GM23338 (cell line): ENCODE data around the gene STPG1. TPM values are rescaled to one million over a fixed set of nuclear protein-coding genes. Genes with fewer than 3 reads are reported as not detected.
"Not testable (repeated sequence)": the region's sequence is repeated elsewhere in the genome, so short reads cannot be mapped to it uniquely, and the experiment has no call there.

ENCODE experiments used
- ATAC-seq: fragments of 200-7000 bp; cut with Tn5 transposase; 3 replicates; pipeline ENCODE4 v1.9.1; 2020
- DNase-seq: peaks from one replicate; pipeline ENCODE4 v3.0.0-alpha.2; 2015; ENCODE audit warnings: low spot score
- H2AFZ ChIP-seq: fragments of 200-600 bp; sonication (generic); 2 replicates; pipeline ENCODE4 v1.8.0; 2016; ENCODE audit warnings: antibody characterized with exemption, mild to moderate bottlenecking, moderate library complexity
- H3F3A ChIP-seq: fragments of 200-600 bp; sonication (generic); replicated peaks from 2 replicates; pipeline ENCODE4 v1.8.0; 2017; ENCODE audit warnings: antibody characterized with exemption, mixed run types, low read depth
- H3K27ac ChIP-seq: fragments of 200-600 bp; sonication (generic); 2 replicates; pipeline ENCODE4 v1.6.1; 2016; ENCODE audit warnings: low read depth
- H3K27me3 ChIP-seq: fragments of 200-600 bp; sonication (generic); 2 replicates; pipeline ENCODE4 v1.8.0; 2016; ENCODE audit warnings: mild to moderate bottlenecking, mixed run types, moderate library complexity; ENCODE audit not compliant: insufficient read depth
- H3K36me3 ChIP-seq: fragments of 200-600 bp; sonication (generic); 2 replicates; pipeline ENCODE4 v1.8.0; 2016; ENCODE audit warnings: mild to moderate bottlenecking; ENCODE audit not compliant: insufficient read depth
- H3K4me1 ChIP-seq: fragments of 200-600 bp; sonication (generic); 2 replicates; pipeline ENCODE4 v1.8.0; 2016; ENCODE audit warnings: mild to moderate bottlenecking, moderate library complexity; ENCODE audit not compliant: insufficient read depth
- H3K4me2 ChIP-seq: fragments of 200-600 bp; sonication (generic); 2 replicates; pipeline ENCODE4 v1.7.1; 2017; ENCODE audit warnings: mixed run types
- H3K4me3 ChIP-seq: fragments of 200-600 bp; sonication (generic); 2 replicates; pipeline ENCODE4 v1.6.1; 2016; ENCODE audit warnings: mixed run types
- H3K79me2 ChIP-seq: fragments of 200-600 bp; sonication (generic); replicated peaks from 2 replicates; pipeline ENCODE4 v1.8.0; 2017; ENCODE audit warnings: mild to moderate bottlenecking; ENCODE audit not compliant: insufficient read depth
- H3K9me2 ChIP-seq: fragments of 200-600 bp; sonication (generic); 2 replicates; pipeline ENCODE4 v1.8.0; 2017; ENCODE audit not compliant: insufficient read depth
- H4K20me1 ChIP-seq: fragments of 200-600 bp; sonication (generic); replicated peaks from 2 replicates; pipeline ENCODE4 v1.8.0; 2017; ENCODE audit warnings: mild to moderate bottlenecking; ENCODE audit not compliant: insufficient read depth
- H3K27ac Mint-ChIP-seq: 2 replicates; pipeline ENCODE4 v1.8.0; 2020; ENCODE audit warnings: inconsistent platforms, mild to moderate bottlenecking, moderate library complexity, mixed read lengths
- H3K27me3 Mint-ChIP-seq: 3 replicates; pipeline ENCODE4 v1.8.0; 2022; ENCODE audit warnings: low read depth, mild to moderate bottlenecking, moderate library complexity, mixed read lengths, inconsistent platforms; ENCODE audit not compliant: insufficient read depth, poor library complexity
- H3K36me3 Mint-ChIP-seq: 3 replicates; pipeline ENCODE4 v1.8.0; 2021; ENCODE audit warnings: low read depth, mild to moderate bottlenecking, inconsistent platforms, moderate library complexity, mixed read lengths
- H3K4me1 Mint-ChIP-seq: 3 replicates; pipeline ENCODE4 v1.8.0; 2020; ENCODE audit warnings: mild to moderate bottlenecking, inconsistent platforms, mixed read lengths
- H3K4me3 Mint-ChIP-seq: 3 replicates; pipeline ENCODE4 v1.8.0; 2021; ENCODE audit warnings: moderate library complexity, mild to moderate bottlenecking, inconsistent platforms, mixed read lengths
- H3K9me3 Mint-ChIP-seq: 3 replicates; pipeline ENCODE4 v1.8.0; 2020; ENCODE audit warnings: moderate library complexity, mild to moderate bottlenecking, inconsistent platforms, mixed read lengths
- CREB1 ChIP-seq: fragments of 250-450 bp; sonication (Bioruptor Pico); IDR thresholded peaks from 2 replicates; pipeline ENCODE4 v1.5.0; 2020; ENCODE audit warnings: low read depth, mild to moderate bottlenecking, moderate library complexity
- CTCF ChIP-seq, 2 experiments: fragments of 200-600 bp in 1 of 2; sonication (generic) in 1 of 2; conservative IDR thresholded peaks; 2 replicates each; pipeline versions ENCODE4 v1.5.1 to v1.6.1; 2016 to 2017; ENCODE audit warnings: antibody characterized with exemption in 2 of 2, low read depth in 2 of 2, mild to moderate bottlenecking in 2 of 2, moderate library complexity in 1 of 2
- EZH2 ChIP-seq: fragments of 200-600 bp; sonication (generic); IDR thresholded peaks from one replicate; pipeline ENCODE4 v1.8.0; 2017; ENCODE audit warnings: antibody characterized with exemption, mild to moderate bottlenecking, low read depth; ENCODE audit not compliant: unreplicated experiment
- EZH2phosphoT487 ChIP-seq: fragments of 200-600 bp; sonication (generic); IDR thresholded peaks from one replicate; pipeline ENCODE4 v1.8.1; 2018; ENCODE audit warnings: antibody characterized with exemption; ENCODE audit not compliant: unreplicated experiment
- JUNB ChIP-seq: IDR thresholded peaks from one replicate; pipeline ENCODE4 v1.6.1; 2016; ENCODE audit warnings: antibody characterized with exemption; ENCODE audit not compliant: unreplicated experiment
- NANOG ChIP-seq: IDR thresholded peaks from 2 replicates; pipeline ENCODE4 v1.6.1; 2016; ENCODE audit warnings: antibody characterized with exemption, borderline replicate concordance
- POLR2AphosphoS5 ChIP-seq: IDR thresholded peaks from 2 replicates; pipeline ENCODE4 v1.6.1; 2016; ENCODE audit warnings: antibody characterized with exemption, low read depth
- REST ChIP-seq: IDR thresholded peaks from one replicate; pipeline ENCODE4 v1.6.1; 2018; ENCODE audit warnings: antibody characterized with exemption; ENCODE audit not compliant: unreplicated experiment
- ZNF331 ChIP-seq: fragments of 250-450 bp; sonication (Bioruptor Pico); IDR thresholded peaks from 2 replicates; pipeline ENCODE4 v1.5.0; 2020; ENCODE audit warnings: low read depth, mild to moderate bottlenecking, moderate library complexity
- ZNF462 ChIP-seq: fragments of 250-450 bp; sonication (Bioruptor Pico); IDR thresholded peaks from 2 replicates; pipeline ENCODE4 v1.5.0; 2020; ENCODE audit warnings: mild to moderate bottlenecking, moderate library complexity
- polyA plus RNA-seq: library from polyadenylated mRNA; unstranded; fragments of >200 nt; fragmentation: Nextera tagmentation; extraction: Ambion mirVana; gene quantifications from 2 replicates; pipeline ENCODE4 v1.2.1, GENCODE V29; 2016
- total RNA-seq: library from RNA; depleted of rRNA; stranded (reverse); fragments of >200 nt; shearing (Covaris generic); gene quantifications from 2 replicates; pipeline ENCODE4 v1.2.3, GENCODE V29; 2014

The STPG1 gene
- total and polyA plus RNA-seq, 2 experiments from 2014 or later = 8.2 to 11.4 TPM

- not testable (repeated sequence) for H3K27me3 ChIP-seq, H3K4me2 ChIP-seq, H3K4me3 Mint-ChIP-seq, H3K27me3 Mint-ChIP-seq, H3K4me3 ChIP-seq, H4K20me1 ChIP-seq, H3K27ac ChIP-seq, H3F3A ChIP-seq, H3K9me3 Mint-ChIP-seq, H3K36me3 ChIP-seq, H3K4me1 Mint-ChIP-seq, H3K36me3 Mint-ChIP-seq, DNase-seq, H3K27ac Mint-ChIP-seq, H2AFZ ChIP-seq, H3K4me1 ChIP-seq, ATAC-seq, H3K9me2 ChIP-seq, H3K79me2 ChIP-seq
Observed at GRCh38 chr1:24446446-24446845, 32.9 kb upstream of the STPG1 start.

- ATAC-seq (peak; percentile 66), DNase-seq (peak; percentile 44)
- Mint-ChIP-seq H3K27ac (no peak overlapping the region), H3K27me3 (peaks cover 2% of the 10 kb centered on the region), H3K4me3 (no peak overlapping the region), H3K36me3 (peaks cover 5% of the 10 kb centered on the region; the same call in 1 of the 3 replicates), H3K9me3 (no peaks in the 10 kb centered on the region), H3K4me1 (peaks cover 14% of the 10 kb centered on the region)
- Histone ChIP-seq H3K4me2 (no peak overlapping the region), H3K27me3 (no peaks in the 10 kb centered on the region), H4K20me1 (no peaks in the 10 kb centered on the region), H3K27ac (no peak overlapping the region), H3K9me2 (0 out of 2 replicates have a peak, but pooled peaks cover 4% of the 10 kb centered on the region), H3K4me3 (no peak overlapping the region), H3F3A (no peaks in the 10 kb centered on the region), H3K4me1 (no peaks in the 10 kb centered on the region; the same call in none of the 2 replicates), H2AFZ (no peak overlapping the region), H3K36me3 (0 out of 2 replicates have a peak, but pooled peaks cover 5% of the 10 kb centered on the region), H3K79me2 (no peaks in the 10 kb centered on the region)
- TF ChIP-seq CREB1 (CRISPR knock-in tag) (no peak), POLR2AphosphoS5 (no peak), NANOG (no peak), EZH2 (no peak), JUNB (no peak), ZNF462 (no peak), EZH2phosphoT487 (no peak), REST (no peak), CTCF (conservative IDR thresholded peaks at IDR 0.05; ENCODE audit: low read depth in 2 of 2) (no peak), ZNF331 (no peak)
Observed at GRCh38 chr1:24443241-24443656, 29.7 kb upstream of the STPG1 start.
